Loucy (cell line): ENCODE data around the gene CCNA2.

Experiments used
- H2AFZ ChIP-seq: fragments of 200-600 bp; sonication (generic); 2 replicates; pipeline ENCODE4 v1.6.0; 2016; ENCODE audit warnings: antibody characterized with exemption, mild to moderate bottlenecking, low read length, moderate library complexity
- H3F3A ChIP-seq: fragments of 200-600 bp; 2 replicates; pipeline ENCODE4 v1.6.0; 2016; ENCODE audit warnings: antibody characterized with exemption, low read depth, mild to moderate bottlenecking
- H3K27me3 ChIP-seq: fragments of 200-600 bp; sonication (generic); 2 replicates; pipeline ENCODE4 v1.6.1; 2014; ENCODE audit warnings: low read length, mild to moderate bottlenecking; ENCODE audit not compliant: insufficient read depth, poor library complexity, severe bottlenecking
- H3K36me3 ChIP-seq: fragments of 200-600 bp; sonication (generic); 2 replicates; pipeline ENCODE4 v1.6.1; 2016; ENCODE audit warnings: low read length; ENCODE audit not compliant: insufficient read depth
- H3K4me1 ChIP-seq: fragments of 200-600 bp; sonication (generic); 2 replicates; pipeline ENCODE4 v1.5.1; 2014; ENCODE audit warnings: low read length, mild to moderate bottlenecking; ENCODE audit not compliant: insufficient read depth, poor library complexity, severe bottlenecking
- H3K4me2 ChIP-seq: fragments of 200-600 bp; sonication (generic); 2 replicates; pipeline ENCODE4 v1.6.0; 2014; ENCODE audit warnings: antibody characterized with exemption, low read length, low read depth, mild to moderate bottlenecking; ENCODE audit not compliant: poor library complexity, severe bottlenecking
- H3K4me3 ChIP-seq: fragments of 200-600 bp; sonication (generic); 2 replicates; pipeline ENCODE4 v1.5.1; 2014; ENCODE audit warnings: low read length, mild to moderate bottlenecking, mixed read lengths; ENCODE audit not compliant: poor library complexity, severe bottlenecking
- H3K79me2 ChIP-seq: fragments of 200-600 bp; sonication (generic); 2 replicates; pipeline ENCODE4 v1.6.1; 2014; ENCODE audit warnings: low read length; ENCODE audit not compliant: insufficient read depth
- H3K9ac ChIP-seq: fragments of 200-600 bp; sonication (generic); 2 replicates; pipeline ENCODE4 v1.6.0; 2014; ENCODE audit warnings: mild to moderate bottlenecking, low read depth, low read length, moderate library complexity; ENCODE audit not compliant: poor library complexity, severe bottlenecking
- H3K9me2 ChIP-seq: fragments of 200-600 bp; sonication (generic); replicated peaks from 2 replicates; pipeline ENCODE4 v1.6.1; 2016; ENCODE audit warnings: low read depth, low read length, mixed read lengths
- H3K9me3 ChIP-seq: fragments of 200-600 bp; sonication (generic); 2 replicates; pipeline ENCODE4 v1.6.1; 2014; ENCODE audit warnings: mild to moderate bottlenecking, antibody characterized with exemption, low read length, low read depth; ENCODE audit not compliant: insufficient read depth
- H4K20me1 ChIP-seq: fragments of 200-600 bp; sonication (generic); 2 replicates; pipeline ENCODE4 v1.6.0; 2014; ENCODE audit warnings: antibody characterized with exemption, low read length, mild to moderate bottlenecking; ENCODE audit not compliant: insufficient read depth, poor library complexity, severe bottlenecking
- EZH2phosphoT487 ChIP-seq: fragments of 200-600 bp; IDR thresholded peaks from 2 replicates; pipeline ENCODE4 v1.6.1; 2018; ENCODE audit warnings: antibody characterized with exemption, mild to moderate bottlenecking, moderate library complexity, borderline replicate concordance
- TF ChIP-seq, protein P1 (sequence below): fragments of 200-600 bp; sonication (generic); conservative IDR thresholded peaks from 2 replicates; pipeline ENCODE4 v1.5.1; 2014; ENCODE audit warnings: mild to moderate bottlenecking, antibody characterized with exemption, low read length

Gene CCNA2

GRCh38 chr4:121784975-121785374 is 38.7 kb downstream of the CCNA2 start:
- Histone ChIP-seq H4K20me1 (no peaks in the 10 kb centered on the region), H3F3A (no peaks in the 10 kb centered on the region), H3K4me2 (no peak overlapping the region), H2AFZ (no peak overlapping the region), H3K9me2 (no peaks in the 10 kb centered on the region), H3K4me3 (no peak overlapping the region), H3K9me3 (no peaks in the 10 kb centered on the region), H3K27me3 (no peaks in the 10 kb centered on the region), H3K79me2 (no peaks in the 10 kb centered on the region), H3K9ac (no peak overlapping the region), H3K4me1 (no peaks in the 10 kb centered on the region), H3K36me3 (no peaks in the 10 kb centered on the region)
- TF ChIP-seq EZH2phosphoT487: no peak
- TF ChIP-seq, protein P1, sequence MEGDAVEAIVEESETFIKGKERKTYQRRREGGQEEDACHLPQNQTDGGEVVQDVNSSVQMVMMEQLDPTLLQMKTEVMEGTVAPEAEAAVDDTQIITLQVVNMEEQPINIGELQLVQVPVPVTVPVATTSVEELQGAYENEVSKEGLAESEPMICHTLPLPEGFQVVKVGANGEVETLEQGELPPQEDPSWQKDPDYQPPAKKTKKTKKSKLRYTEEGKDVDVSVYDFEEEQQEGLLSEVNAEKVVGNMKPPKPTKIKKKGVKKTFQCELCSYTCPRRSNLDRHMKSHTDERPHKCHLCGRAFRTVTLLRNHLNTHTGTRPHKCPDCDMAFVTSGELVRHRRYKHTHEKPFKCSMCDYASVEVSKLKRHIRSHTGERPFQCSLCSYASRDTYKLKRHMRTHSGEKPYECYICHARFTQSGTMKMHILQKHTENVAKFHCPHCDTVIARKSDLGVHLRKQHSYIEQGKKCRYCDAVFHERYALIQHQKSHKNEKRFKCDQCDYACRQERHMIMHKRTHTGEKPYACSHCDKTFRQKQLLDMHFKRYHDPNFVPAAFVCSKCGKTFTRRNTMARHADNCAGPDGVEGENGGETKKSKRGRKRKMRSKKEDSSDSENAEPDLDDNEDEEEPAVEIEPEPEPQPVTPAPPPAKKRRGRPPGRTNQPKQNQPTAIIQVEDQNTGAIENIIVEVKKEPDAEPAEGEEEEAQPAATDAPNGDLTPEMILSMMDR: no peak

DNA sequence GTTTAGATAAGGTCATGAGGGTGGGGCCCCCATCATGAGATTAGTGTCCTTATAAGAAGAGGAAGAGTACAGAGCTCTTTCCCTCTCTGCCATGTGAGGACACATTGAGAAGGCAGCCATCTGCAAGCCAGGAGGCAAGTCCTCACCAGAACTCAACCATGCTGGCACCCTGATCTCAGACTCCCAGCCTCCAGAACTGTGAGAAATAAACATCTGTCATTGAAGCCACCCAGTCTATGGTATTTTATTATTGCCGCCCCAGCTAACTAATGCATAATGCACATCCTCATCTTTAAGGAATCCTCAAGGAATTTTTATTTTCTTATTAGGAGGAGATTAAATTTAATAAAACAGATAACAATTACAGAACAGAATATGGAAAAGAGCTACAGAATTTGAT is 39.3 kb downstream of the CCNA2 start:
- Histone ChIP-seq H3K36me3 (no peaks in the 10 kb centered on the region), H4K20me1 (no peaks in the 10 kb centered on the region), H3F3A (no peaks in the 10 kb centered on the region), H3K9ac (no peak overlapping the region), H3K4me3 (no peak overlapping the region), H3K4me2 (no peak overlapping the region), H2AFZ (no peak overlapping the region), H3K9me2 (no peaks in the 10 kb centered on the region), H3K4me1 (no peaks in the 10 kb centered on the region), H3K27me3 (no peaks in the 10 kb centered on the region), H3K9me3 (no peaks in the 10 kb centered on the region), H3K79me2 (no peaks in the 10 kb centered on the region)
- TF ChIP-seq, protein P1: no peak
- TF ChIP-seq EZH2phosphoT487: no peak

DNA sequence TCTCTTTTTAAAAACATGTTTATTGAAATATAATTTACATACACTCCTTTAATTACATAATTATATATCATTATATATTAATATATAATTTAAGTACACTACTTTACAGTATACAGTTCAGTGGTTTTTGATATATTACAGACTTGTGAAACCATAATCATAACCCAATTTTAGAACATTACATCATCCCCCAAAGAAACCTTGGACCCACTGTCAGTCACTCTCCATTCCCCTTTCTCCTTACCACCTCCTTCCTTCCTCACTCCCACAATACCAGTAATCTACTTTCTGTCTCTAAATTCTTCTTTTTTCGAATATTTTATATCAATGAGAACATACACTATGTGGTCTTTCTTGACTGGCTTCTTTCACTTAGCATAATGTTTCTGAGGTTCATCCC is 40.5 kb downstream of the CCNA2 start:
- Histone ChIP-seq H3F3A (no peaks in the 10 kb centered on the region), H3K36me3 (no peaks in the 10 kb centered on the region), H3K9ac (no peak overlapping the region), H2AFZ (no peak overlapping the region), H4K20me1 (no peaks in the 10 kb centered on the region), H3K27me3 (no peaks in the 10 kb centered on the region), H3K9me3 (no peaks in the 10 kb centered on the region), H3K4me2 (no peak overlapping the region), H3K4me3 (no peak overlapping the region), H3K79me2 (no peaks in the 10 kb centered on the region), H3K4me1 (no peaks in the 10 kb centered on the region), H3K9me2 (no peaks in the 10 kb centered on the region)
- TF ChIP-seq EZH2phosphoT487: no peak
- TF ChIP-seq, protein P1: no peak
